Loucy (cell line): ENCODE data around the gene AADAT.

ENCODE experiments used
- H2AFZ ChIP-seq: fragments of 200-600 bp; sonication (generic); 2 replicates; pipeline ENCODE4 v1.6.0; 2016; ENCODE audit warnings: antibody characterized with exemption, mild to moderate bottlenecking, low read length, moderate library complexity
- H3F3A ChIP-seq: fragments of 200-600 bp; 2 replicates; pipeline ENCODE4 v1.6.0; 2016; ENCODE audit warnings: antibody characterized with exemption, low read depth, mild to moderate bottlenecking
- H3K27me3 ChIP-seq: fragments of 200-600 bp; sonication (generic); 2 replicates; pipeline ENCODE4 v1.6.1; 2014; ENCODE audit warnings: low read length, mild to moderate bottlenecking; ENCODE audit not compliant: insufficient read depth, poor library complexity, severe bottlenecking
- H3K36me3 ChIP-seq: fragments of 200-600 bp; sonication (generic); 2 replicates; pipeline ENCODE4 v1.6.1; 2016; ENCODE audit warnings: low read length; ENCODE audit not compliant: insufficient read depth
- H3K4me1 ChIP-seq: fragments of 200-600 bp; sonication (generic); 2 replicates; pipeline ENCODE4 v1.5.1; 2014; ENCODE audit warnings: low read length, mild to moderate bottlenecking; ENCODE audit not compliant: insufficient read depth, poor library complexity, severe bottlenecking
- H3K4me2 ChIP-seq: fragments of 200-600 bp; sonication (generic); 2 replicates; pipeline ENCODE4 v1.6.0; 2014; ENCODE audit warnings: antibody characterized with exemption, low read length, low read depth, mild to moderate bottlenecking; ENCODE audit not compliant: poor library complexity, severe bottlenecking
- H3K4me3 ChIP-seq: fragments of 200-600 bp; sonication (generic); 2 replicates; pipeline ENCODE4 v1.5.1; 2014; ENCODE audit warnings: low read length, mild to moderate bottlenecking, mixed read lengths; ENCODE audit not compliant: poor library complexity, severe bottlenecking
- H3K79me2 ChIP-seq: fragments of 200-600 bp; sonication (generic); 2 replicates; pipeline ENCODE4 v1.6.1; 2014; ENCODE audit warnings: low read length; ENCODE audit not compliant: insufficient read depth
- H3K9ac ChIP-seq: fragments of 200-600 bp; sonication (generic); 2 replicates; pipeline ENCODE4 v1.6.0; 2014; ENCODE audit warnings: mild to moderate bottlenecking, low read depth, low read length, moderate library complexity; ENCODE audit not compliant: poor library complexity, severe bottlenecking
- H3K9me2 ChIP-seq: fragments of 200-600 bp; sonication (generic); replicated peaks from 2 replicates; pipeline ENCODE4 v1.6.1; 2016; ENCODE audit warnings: low read depth, low read length, mixed read lengths
- H3K9me3 ChIP-seq: fragments of 200-600 bp; sonication (generic); 2 replicates; pipeline ENCODE4 v1.6.1; 2014; ENCODE audit warnings: mild to moderate bottlenecking, antibody characterized with exemption, low read length, low read depth; ENCODE audit not compliant: insufficient read depth
- H4K20me1 ChIP-seq: fragments of 200-600 bp; sonication (generic); 2 replicates; pipeline ENCODE4 v1.6.0; 2014; ENCODE audit warnings: antibody characterized with exemption, low read length, mild to moderate bottlenecking; ENCODE audit not compliant: insufficient read depth, poor library complexity, severe bottlenecking
- EZH2phosphoT487 ChIP-seq: fragments of 200-600 bp; IDR thresholded peaks from 2 replicates; pipeline ENCODE4 v1.6.1; 2018; ENCODE audit warnings: antibody characterized with exemption, mild to moderate bottlenecking, moderate library complexity, borderline replicate concordance
- TF ChIP-seq, protein P1 (sequence below): fragments of 200-600 bp; sonication (generic); conservative IDR thresholded peaks from 2 replicates; pipeline ENCODE4 v1.5.1; 2014; ENCODE audit warnings: mild to moderate bottlenecking, antibody characterized with exemption, low read length

Gene AADAT

DNA sequence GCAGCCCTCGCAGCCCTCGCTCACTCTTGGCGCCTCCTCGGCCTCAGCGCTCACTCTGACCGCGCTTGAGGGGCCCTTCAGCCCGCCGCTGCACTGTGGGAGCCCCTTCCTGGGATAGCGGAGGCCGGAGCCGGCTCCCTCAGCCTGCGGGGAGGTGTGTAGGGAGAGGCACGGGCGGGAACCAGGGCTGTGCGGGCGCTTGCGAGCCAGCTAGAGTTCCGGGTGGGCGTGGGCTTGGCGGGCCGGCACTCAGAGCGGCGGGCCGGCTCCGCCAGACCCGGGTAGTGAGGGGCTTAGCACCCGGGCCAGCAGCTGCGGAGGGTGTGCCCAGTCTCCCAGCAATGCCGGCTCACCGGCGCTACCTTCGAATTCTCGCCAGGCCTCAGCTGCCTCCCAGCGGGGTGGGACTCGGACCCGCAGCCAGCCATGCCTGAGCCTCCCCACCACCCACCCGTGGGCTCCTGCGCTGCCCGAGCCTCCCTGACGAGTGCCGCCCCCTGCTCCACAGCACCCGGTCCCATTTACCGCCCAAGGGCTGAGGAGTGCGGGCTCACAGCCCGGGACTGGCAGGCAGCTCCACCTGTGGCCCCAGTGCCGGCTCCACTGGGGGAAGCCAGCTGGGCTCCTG lies 1.4 kb upstream of the AADAT start:
- H3K4me3 ChIP-seq = no peak overlapping the region

DNA sequence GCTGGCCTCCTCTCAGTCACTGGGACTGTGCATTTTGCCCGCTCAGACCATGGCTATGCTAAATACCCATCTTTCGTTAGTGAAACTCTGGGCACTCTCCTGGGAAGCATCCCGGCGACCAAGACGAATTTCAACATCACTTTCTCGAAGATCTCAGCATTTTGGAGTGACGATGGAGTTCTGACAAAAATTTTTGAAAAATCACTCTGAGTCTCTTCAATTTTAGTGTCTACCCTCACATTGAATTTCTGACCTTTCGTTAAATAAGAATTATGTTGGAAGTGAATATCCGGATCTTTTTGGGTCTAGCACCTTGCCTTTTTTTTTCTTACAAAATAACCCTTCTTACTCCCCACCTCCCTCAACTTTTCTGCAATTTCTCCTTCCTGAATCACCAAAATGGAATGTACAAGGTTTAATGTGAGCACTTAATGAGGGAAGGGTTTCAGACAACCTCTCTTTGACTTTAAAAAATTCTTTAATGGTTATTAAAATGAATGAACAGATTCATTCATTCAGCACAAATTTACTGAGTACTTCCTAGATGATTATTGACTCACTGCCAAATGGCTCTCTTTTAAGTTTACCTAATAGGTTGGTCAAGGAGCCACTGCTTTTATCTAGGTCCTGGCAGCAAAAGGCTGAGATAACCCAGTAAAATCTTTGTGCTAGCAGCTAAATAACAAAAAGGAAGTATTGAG lies 746 bp upstream of the AADAT start:
- no peak overlapping the region for H3K4me2 ChIP-seq
- no peak overlapping the region for H3K4me3 ChIP-seq
- H3F3A ChIP-seq = no peaks in the 10 kb centered on the region
- no peaks in the 10 kb centered on the region for H3K79me2 ChIP-seq
- H3K9me3 ChIP-seq = 0 out of 2 replicates have a peak, but pooled peaks cover 4% of the 10 kb centered on the region
- no peak for TF ChIP-seq EZH2phosphoT487
- TF ChIP-seq, protein P1, sequence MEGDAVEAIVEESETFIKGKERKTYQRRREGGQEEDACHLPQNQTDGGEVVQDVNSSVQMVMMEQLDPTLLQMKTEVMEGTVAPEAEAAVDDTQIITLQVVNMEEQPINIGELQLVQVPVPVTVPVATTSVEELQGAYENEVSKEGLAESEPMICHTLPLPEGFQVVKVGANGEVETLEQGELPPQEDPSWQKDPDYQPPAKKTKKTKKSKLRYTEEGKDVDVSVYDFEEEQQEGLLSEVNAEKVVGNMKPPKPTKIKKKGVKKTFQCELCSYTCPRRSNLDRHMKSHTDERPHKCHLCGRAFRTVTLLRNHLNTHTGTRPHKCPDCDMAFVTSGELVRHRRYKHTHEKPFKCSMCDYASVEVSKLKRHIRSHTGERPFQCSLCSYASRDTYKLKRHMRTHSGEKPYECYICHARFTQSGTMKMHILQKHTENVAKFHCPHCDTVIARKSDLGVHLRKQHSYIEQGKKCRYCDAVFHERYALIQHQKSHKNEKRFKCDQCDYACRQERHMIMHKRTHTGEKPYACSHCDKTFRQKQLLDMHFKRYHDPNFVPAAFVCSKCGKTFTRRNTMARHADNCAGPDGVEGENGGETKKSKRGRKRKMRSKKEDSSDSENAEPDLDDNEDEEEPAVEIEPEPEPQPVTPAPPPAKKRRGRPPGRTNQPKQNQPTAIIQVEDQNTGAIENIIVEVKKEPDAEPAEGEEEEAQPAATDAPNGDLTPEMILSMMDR = no peak
- H4K20me1 ChIP-seq = no peaks in the 10 kb centered on the region
- H3K36me3 ChIP-seq = no peaks in the 10 kb centered on the region
- no peaks in the 10 kb centered on the region for H3K27me3 ChIP-seq
- H2AFZ ChIP-seq = no peak overlapping the region
- H3K9ac ChIP-seq = no peak overlapping the region
- no peaks in the 10 kb centered on the region for H3K4me1 ChIP-seq
- H3K9me2 ChIP-seq = no peaks in the 10 kb centered on the region

More for the DNA sequence above, 1.4 kb upstream of the AADAT start:
- Histone ChIP-seq H3K4me2 (no peak overlapping the region), H3K27me3 (no peaks in the 10 kb centered on the region), H3K4me1 (no peaks in the 10 kb centered on the region), H3K9me3 (0 out of 2 replicates have a peak, but pooled peaks cover 4% of the 10 kb centered on the region), H3K36me3 (no peaks in the 10 kb centered on the region), H3K9me2 (no peaks in the 10 kb centered on the region), H2AFZ (no peak overlapping the region), H3K9ac (no peak overlapping the region), H3F3A (no peaks in the 10 kb centered on the region), H3K79me2 (no peaks in the 10 kb centered on the region), H4K20me1 (no peaks in the 10 kb centered on the region)
- TF ChIP-seq, protein P1 = no peak
- no peak for TF ChIP-seq EZH2phosphoT487

DNA sequence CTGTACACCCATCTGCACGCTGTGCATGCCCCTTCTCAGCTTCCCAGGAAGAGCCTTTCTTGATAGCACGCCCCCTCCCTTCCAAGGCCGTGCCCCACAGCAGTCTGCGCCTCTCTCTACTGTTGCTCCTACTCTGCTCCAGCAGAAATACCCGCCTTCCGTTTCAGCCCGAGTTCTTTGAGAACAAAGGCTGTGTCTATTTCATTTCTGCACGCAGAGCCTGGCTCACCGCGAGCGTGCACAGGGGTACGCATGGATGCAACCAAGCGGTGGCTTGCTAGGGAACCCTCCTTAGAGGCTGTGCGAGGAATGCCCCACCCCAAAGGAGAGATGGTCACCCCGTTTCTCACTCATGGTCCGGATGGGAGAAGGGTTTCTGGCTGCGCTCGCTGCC lies 485 bp downstream of the AADAT start:
- no peaks in the 10 kb centered on the region for H3F3A ChIP-seq
- 0 out of 2 replicates have a peak, but pooled peaks cover 4% of the 10 kb centered on the region for H3K9me3 ChIP-seq
- no peaks in the 10 kb centered on the region for H3K36me3 ChIP-seq
- no peak overlapping the region for H3K9ac ChIP-seq
- H3K27me3 ChIP-seq = no peaks in the 10 kb centered on the region
- H2AFZ ChIP-seq = no peak overlapping the region
- no peaks in the 10 kb centered on the region for H4K20me1 ChIP-seq
- H3K79me2 ChIP-seq = no peaks in the 10 kb centered on the region
- no peak for TF ChIP-seq EZH2phosphoT487
- TF ChIP-seq, protein P1 = no peak
- H3K4me1 ChIP-seq = no peaks in the 10 kb centered on the region
- H3K9me2 ChIP-seq = no peaks in the 10 kb centered on the region
- H3K4me2 ChIP-seq = no peak overlapping the region
- H3K4me3 ChIP-seq = no peak overlapping the region
